Measurements from ENCODE around the gene PRKAA1.
A peak's percentile ranks its signal among the peaks of the same experiment; 100 is the strongest.

The PRKAA1 gene

DNA sequence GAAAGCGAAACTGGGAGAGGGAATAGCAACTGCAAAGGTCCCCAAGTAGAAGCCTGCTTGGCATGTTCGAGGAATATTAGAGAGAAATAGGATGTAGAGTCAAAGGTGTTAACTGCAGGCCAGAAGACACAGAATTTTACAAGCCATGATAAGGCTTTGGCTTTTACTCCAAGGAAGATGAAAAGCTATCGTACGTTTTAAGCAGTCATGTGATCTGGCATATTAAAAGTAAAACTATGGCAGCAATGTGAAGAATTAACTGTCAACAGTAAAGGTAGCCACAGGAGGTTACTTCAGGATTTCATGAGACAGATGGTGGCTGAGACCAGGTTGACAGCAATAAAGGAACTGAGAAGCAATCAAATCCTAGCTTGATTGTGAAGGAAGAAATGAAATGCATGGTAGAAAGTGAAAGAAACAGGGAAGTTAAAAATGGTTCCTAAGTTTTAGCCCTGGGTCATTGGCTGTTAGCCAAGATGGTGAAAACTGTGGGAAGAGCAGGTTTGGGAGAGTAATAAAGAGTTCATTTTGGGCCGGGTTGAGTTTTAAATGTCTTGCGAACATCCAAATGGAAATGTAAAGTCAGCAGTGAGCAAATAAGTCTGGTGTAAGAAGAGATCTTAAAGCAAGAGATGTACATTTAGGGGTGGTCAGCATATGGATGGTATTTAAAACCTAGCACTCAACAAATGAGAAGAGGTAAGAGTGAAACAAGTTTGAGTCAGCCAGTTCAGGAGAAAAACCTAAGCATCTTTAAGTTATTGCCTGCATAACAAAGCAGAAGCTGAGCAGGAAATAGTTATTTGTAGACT, 22.1 kb downstream of the PRKAA1 start:
- no peak overlapping the region for H3K4me3 Mint-ChIP-seq
- peak overlapping the region; percentile 15 for H3K27ac Mint-ChIP-seq
- TF ChIP-seq, protein P1, sequence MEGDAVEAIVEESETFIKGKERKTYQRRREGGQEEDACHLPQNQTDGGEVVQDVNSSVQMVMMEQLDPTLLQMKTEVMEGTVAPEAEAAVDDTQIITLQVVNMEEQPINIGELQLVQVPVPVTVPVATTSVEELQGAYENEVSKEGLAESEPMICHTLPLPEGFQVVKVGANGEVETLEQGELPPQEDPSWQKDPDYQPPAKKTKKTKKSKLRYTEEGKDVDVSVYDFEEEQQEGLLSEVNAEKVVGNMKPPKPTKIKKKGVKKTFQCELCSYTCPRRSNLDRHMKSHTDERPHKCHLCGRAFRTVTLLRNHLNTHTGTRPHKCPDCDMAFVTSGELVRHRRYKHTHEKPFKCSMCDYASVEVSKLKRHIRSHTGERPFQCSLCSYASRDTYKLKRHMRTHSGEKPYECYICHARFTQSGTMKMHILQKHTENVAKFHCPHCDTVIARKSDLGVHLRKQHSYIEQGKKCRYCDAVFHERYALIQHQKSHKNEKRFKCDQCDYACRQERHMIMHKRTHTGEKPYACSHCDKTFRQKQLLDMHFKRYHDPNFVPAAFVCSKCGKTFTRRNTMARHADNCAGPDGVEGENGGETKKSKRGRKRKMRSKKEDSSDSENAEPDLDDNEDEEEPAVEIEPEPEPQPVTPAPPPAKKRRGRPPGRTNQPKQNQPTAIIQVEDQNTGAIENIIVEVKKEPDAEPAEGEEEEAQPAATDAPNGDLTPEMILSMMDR (IDR thresholded peaks at IDR 0.05) = no peak
- DNase-seq = no peak
- no peaks in the 10 kb centered on the region for H3K27me3 Mint-ChIP-seq (ENCODE audit: low read depth, poor library complexity)
- peaks cover 5% of the 10 kb centered on the region for H3K4me1 Mint-ChIP-seq
- no peaks in the 10 kb centered on the region for H3K9me3 Mint-ChIP-seq
- H3K36me3 Mint-ChIP-seq (ENCODE audit: low read depth) = peaks cover 46% of the 10 kb centered on the region

DNA sequence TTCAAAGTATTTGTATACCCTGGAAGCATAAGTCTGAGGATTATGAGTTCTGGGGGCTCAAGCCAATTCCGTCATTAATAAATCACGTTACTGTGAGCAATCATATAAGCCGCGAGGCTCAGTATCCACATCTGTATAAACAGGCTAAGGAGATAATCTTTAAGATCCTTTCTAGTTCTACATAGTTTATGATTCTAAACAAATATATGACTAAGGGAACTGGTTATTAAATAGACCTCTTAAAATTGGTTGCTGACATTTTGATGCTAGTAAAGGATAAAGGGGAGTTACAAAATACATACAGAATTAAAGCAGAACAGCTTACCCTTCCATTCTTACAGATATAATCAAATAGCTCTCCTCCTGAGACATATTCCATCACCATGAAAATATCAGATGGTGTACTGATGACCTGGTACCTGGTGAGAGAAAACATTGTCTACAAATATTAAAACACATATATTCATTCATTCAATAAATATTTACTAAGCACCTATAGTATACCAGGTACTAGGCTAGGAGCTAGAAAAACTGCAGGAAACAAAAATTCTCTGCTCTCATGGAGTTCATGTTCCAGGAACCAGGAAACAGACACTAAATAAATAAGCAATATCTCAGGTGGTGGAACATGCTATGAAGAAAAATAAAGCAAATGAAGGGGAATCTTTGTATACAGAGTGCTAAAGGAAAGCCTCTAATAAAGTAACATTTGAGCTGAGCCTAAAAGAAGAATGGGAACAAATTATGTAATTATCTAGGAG, 22.9 kb downstream of the PRKAA1 start:
- no peak overlapping the region for H3K4me3 Mint-ChIP-seq
- no peaks in the 10 kb centered on the region for H3K9me3 Mint-ChIP-seq
- peaks cover 5% of the 10 kb centered on the region for H3K4me1 Mint-ChIP-seq
- peaks cover 44% of the 10 kb centered on the region for H3K36me3 Mint-ChIP-seq (ENCODE audit: low read depth)
- DNase-seq = no peak
- H3K27me3 Mint-ChIP-seq (ENCODE audit: low read depth, poor library complexity) = no peaks in the 10 kb centered on the region
- TF ChIP-seq, protein P1 (IDR thresholded peaks at IDR 0.05) = no peak
- H3K27ac Mint-ChIP-seq = peak overlapping the region; percentile 3

DNA sequence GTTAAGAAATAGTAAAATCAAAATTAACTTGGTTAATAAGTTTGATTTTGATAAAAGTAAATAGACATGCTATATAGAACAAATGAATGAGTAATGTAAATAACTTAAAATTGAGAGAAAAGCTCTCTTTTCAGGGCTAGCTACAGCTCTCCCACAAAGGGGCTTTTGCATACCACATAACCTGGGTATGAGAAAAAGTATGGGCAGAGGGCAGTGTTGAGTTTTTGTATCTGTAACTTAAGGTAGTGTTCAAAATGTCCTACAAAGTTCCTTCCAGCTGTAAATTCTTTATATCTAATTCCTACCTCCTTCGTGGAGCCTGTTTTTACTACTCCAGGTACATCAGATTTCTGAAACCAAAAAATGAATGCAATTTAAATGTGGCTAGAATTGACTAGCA, 23.6 kb downstream of the PRKAA1 start:
- no peak for DNase-seq
- Mint-ChIP-seq H3K9me3 (no peaks in the 10 kb centered on the region), H3K36me3 (ENCODE audit: low read depth) (peaks cover 44% of the 10 kb centered on the region), H3K27me3 (ENCODE audit: low read depth, poor library complexity) (no peaks in the 10 kb centered on the region), H3K4me1 (peaks cover 5% of the 10 kb centered on the region), H3K4me3 (no peak overlapping the region), H3K27ac (peak overlapping the region; percentile 24)
- TF ChIP-seq, protein P1 (IDR thresholded peaks at IDR 0.05) = no peak

DNA sequence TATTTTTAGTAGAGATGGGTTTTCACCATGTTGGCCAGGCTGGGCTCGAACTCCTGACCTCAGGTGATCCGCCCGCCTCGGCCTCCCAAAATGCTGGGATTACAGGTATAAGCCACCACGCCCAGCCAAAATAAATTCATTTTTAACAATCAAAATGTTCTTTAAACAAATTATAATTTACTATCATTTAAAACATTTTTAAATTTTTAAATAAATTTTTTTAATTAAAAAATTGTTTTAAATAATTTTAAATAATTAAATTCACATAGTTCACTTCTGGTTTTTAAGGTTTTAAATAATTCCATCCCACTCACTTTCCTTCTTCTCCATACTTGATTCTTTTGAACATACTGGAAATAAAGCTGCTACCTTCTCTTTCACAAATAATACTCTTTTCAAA, 27.4 kb downstream of the PRKAA1 start:
- no peak for DNase-seq
- no peak overlapping the region for H3K4me3 Mint-ChIP-seq
- H3K27me3 Mint-ChIP-seq (ENCODE audit: low read depth, poor library complexity) = no peaks in the 10 kb centered on the region
- H3K27ac Mint-ChIP-seq = no peak overlapping the region
- no peaks in the 10 kb centered on the region for H3K9me3 Mint-ChIP-seq
- peaks cover 46% of the 10 kb centered on the region for H3K36me3 Mint-ChIP-seq (ENCODE audit: low read depth)
- TF ChIP-seq, protein P1 (IDR thresholded peaks at IDR 0.05) = no peak
- peaks cover 5% of the 10 kb centered on the region for H3K4me1 Mint-ChIP-seq

DNA sequence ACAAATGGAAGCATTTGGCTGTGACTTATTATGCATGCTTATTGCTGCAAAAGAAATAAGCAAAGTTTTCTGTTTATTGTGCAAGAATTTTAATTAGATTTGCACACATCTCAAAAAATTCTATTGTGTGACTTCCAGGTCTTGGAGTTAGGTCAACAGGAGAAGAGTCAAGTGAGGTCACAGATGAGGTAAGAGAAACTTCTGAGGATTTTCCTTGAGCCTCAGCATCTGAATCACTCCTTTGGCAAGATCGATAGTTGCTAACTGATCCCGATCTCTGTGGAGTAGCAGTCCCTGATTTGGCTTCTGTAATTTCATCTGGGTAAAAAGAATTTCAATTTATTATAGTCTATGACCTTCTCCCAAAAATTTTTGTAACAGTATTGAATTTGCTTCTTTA, 35.5 kb downstream of the PRKAA1 start:
- no peaks in the 10 kb centered on the region for H3K9me3 Mint-ChIP-seq
- DNase-seq = no peak
- H3K36me3 Mint-ChIP-seq (ENCODE audit: low read depth) = peaks cover 52% of the 10 kb centered on the region
- H3K27ac Mint-ChIP-seq = no peak overlapping the region
- H3K27me3 Mint-ChIP-seq (ENCODE audit: low read depth, poor library complexity) = no peaks in the 10 kb centered on the region
- H3K4me3 Mint-ChIP-seq = no peak overlapping the region
- no peaks in the 10 kb centered on the region for H3K4me1 Mint-ChIP-seq
- TF ChIP-seq, protein P1 (IDR thresholded peaks at IDR 0.05) = no peak
